ENCODE results near the gene KLHL22. TPM values are rescaled to one million over a fixed set of nuclear protein-coding genes. Genes with fewer than 3 reads are reported as not detected.

The KLHL22 gene
- total RNA-seq, 4 donors from 2014 or later, result 19.9 to 35.5 (median 27.3) TPM

DNA sequence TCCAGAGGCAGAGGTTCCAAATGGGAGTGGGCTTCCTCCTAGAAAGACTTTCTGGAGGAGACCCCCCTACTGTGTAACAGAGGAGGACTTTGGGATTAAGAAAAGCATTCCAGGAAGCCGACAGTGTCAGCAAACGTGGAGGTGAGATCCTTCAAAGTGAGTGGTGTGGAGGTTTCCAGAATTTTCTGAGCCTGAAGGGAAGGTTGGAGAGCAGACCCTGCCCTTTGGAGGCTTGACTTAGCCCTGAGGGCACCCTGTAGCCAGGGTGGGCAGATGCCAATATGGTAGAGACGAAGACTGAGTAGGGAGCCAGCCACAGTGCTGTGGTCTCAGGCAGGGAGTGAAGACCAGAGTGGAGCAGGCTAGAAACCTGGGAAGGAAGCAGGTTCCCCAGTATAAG lies 1.8 kb upstream of the KLHL22 start:
- DNase-seq (ENCODE audit: extremely low spot score), result no peak
- Histone ChIP-seq H3K27ac (replicated peaks in 1 of 4) (no peak overlapping the region), H3K36me3 (peaks cover 0 to 23% (median 19%) of the 10 kb centered on the region in 4 donors), H3K4me3 (no peak overlapping the region), H3K9me3 (no peaks in the 10 kb centered on the region), H3K27me3 (no peaks in the 10 kb centered on the region), H3K4me1 (peaks cover 17 to 39% (median 36%) of the 10 kb centered on the region in 4 donors)
- intact Hi-C loops (cut with DNase I), result loop anchor here (2.0 to 5.0 kb wide), 2 partner anchors 60 to 79 kb away; partner anchors contain the start of gene SCARF2
- WGBS, result 87% methylated on average over 3 of the region's 3 CpGs
- TF ChIP-seq POLR2A (IDR thresholded peaks at IDR 0.05; ENCODE audit: low read depth), result no peak
- TF ChIP-seq, protein P1, sequence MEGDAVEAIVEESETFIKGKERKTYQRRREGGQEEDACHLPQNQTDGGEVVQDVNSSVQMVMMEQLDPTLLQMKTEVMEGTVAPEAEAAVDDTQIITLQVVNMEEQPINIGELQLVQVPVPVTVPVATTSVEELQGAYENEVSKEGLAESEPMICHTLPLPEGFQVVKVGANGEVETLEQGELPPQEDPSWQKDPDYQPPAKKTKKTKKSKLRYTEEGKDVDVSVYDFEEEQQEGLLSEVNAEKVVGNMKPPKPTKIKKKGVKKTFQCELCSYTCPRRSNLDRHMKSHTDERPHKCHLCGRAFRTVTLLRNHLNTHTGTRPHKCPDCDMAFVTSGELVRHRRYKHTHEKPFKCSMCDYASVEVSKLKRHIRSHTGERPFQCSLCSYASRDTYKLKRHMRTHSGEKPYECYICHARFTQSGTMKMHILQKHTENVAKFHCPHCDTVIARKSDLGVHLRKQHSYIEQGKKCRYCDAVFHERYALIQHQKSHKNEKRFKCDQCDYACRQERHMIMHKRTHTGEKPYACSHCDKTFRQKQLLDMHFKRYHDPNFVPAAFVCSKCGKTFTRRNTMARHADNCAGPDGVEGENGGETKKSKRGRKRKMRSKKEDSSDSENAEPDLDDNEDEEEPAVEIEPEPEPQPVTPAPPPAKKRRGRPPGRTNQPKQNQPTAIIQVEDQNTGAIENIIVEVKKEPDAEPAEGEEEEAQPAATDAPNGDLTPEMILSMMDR (IDR thresholded peaks at IDR 0.05), result no peak
- TF ChIP-seq EP300 (IDR thresholded peaks at IDR 0.05), result no peak
- TF ChIP-seq POLR2AphosphoS5 (IDR thresholded peaks at IDR 0.05), result no peak

DNA sequence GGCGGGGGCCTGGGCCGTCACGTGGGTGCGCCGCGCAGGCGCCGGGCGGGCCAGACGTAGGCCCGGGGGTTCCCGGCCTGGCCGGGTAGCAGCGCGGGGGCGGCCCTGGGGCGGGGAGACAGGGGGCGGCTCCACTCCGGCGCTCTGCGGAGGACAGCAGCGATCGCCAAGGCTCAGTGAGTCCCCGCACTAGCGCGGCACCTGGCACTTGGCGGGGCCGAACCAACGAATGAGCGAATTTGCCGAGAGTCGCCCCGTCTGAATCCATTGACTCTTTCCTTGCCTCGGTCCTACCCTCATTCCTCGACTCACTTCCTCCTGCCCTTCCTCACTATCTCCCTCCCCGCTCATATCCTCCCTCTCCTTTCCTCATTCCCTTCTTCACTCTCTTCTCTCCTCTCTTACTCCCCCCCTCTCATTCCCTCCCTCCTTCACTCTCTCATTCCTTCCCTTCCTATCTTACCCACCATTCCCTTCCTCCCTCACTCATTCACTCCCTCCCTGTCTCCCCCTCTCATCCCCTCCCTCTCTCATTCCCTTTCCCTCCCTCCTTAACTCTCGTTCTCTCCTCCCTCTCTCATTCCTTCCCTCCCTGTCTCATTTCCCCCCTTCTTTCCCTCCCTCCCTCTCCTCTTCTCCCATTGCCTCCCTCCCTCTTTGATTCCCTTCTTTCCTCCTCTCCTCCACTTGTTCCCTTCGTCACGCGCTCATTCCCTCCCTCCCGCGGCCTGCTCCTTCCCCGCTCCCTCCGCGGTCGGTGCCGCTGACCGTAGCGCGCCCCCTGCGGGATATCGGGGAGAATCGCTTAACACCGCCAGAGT lies 476 bp upstream of the KLHL22 start:
- TF ChIP-seq POLR2AphosphoS5 (IDR thresholded peaks at IDR 0.05), result peak; percentile 82 to 89
- peak; percentile 37 for TF ChIP-seq POLR2A (IDR thresholded peaks at IDR 0.05; ENCODE audit: low read depth)
- TF ChIP-seq, protein P1 (IDR thresholded peaks at IDR 0.05), result peak; percentile 84 to 91 (median 89)
- TF ChIP-seq EP300 (IDR thresholded peaks at IDR 0.05), result no peak
- Histone ChIP-seq H3K27ac (replicated peaks in 1 of 4) (peak overlapping the region; percentile 93 to 98 (median 96)), H3K4me1 (peaks cover 17 to 51% (median 41%) of the 10 kb centered on the region in 4 donors), H3K36me3 (peaks cover 0 to 17% (median 15%) of the 10 kb centered on the region in 4 donors), H3K9me3 (no peaks in the 10 kb centered on the region), H3K4me3 (peak overlapping the region; percentile 66 to 89 (median 78)), H3K27me3 (no peaks in the 10 kb centered on the region)
- under 1% methylated on average over 36 of the region's 54 CpGs for WGBS
- intact Hi-C loops (cut with DNase I), result loop anchor here (2.0 to 5.0 kb wide), 2 partner anchors 59 to 77 kb away; partner anchors contain the start of gene SCARF2
- peak; percentile 95 for DNase-seq (ENCODE audit: extremely low spot score)

DNA sequence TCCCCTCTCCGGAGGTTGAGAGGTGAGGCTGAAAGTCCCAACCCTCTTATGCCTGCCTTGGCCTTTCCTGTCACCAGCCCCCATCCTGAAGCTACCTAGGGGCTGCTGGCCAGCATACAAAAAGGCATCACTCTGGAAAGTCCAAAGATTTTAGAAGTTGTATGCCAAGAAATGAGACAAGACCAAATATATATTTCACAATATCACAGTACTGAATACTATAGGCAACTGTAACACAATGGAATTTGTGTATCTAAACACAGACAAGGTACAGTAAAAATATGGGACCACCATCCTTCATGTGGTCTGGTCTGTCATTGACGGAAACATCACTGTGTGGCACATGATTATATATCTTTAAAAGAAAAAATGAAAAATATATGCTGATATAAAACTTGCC lies 4.2 kb downstream of the KLHL22 start:
- WGBS, result 94% methylated on average over 2 of the region's 2 CpGs
- Histone ChIP-seq H3K9me3 (no peaks in the 10 kb centered on the region), H3K4me1 (peaks cover 15 to 57% (median 40%) of the 10 kb centered on the region in 4 donors), H3K36me3 (peaks cover 0 to 21% (median 5%) of the 10 kb centered on the region in 4 donors), H3K27me3 (no peaks in the 10 kb centered on the region), H3K27ac (replicated peaks in 1 of 4) (no peak overlapping the region), H3K4me3 (no peak overlapping the region)
- TF ChIP-seq POLR2A (IDR thresholded peaks at IDR 0.05; ENCODE audit: low read depth) (no peak), EP300 (IDR thresholded peaks at IDR 0.05) (no peak), POLR2AphosphoS5 (IDR thresholded peaks at IDR 0.05) (no peak)
- TF ChIP-seq, protein P1 (IDR thresholded peaks at IDR 0.05), result no peak
- intact Hi-C loops (cut with DNase I), result loop anchor here (5.0 kb wide), 1 partner anchor 34 kb away; no protein-coding TSS in a partner anchor
- no peak for DNase-seq (ENCODE audit: extremely low spot score)

DNA sequence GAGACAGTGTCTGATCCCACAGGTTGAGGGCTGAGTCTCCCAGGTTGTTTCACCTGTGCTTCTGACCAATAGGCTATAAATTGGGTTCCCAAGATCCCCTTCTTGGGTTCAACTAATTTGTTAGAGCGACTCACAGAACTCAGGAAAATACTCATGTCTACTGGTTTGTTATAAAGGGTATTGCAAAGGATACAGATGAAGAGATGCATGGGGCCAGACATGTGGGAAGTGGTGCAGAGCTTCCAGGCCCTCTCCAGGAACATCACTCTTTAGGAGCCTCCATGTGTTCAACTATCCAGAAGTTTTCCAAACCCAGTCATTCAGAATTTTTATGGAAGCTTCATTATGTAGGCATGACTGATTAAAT lies 4.7 kb downstream of the KLHL22 start:
- Histone ChIP-seq H3K9me3 (no peaks in the 10 kb centered on the region), H3K27ac (replicated peaks in 1 of 4) (no peak overlapping the region), H3K36me3 (peaks cover 0 to 21% (median 5%) of the 10 kb centered on the region in 4 donors), H3K27me3 (no peaks in the 10 kb centered on the region), H3K4me1 (peaks cover 15 to 55% (median 40%) of the 10 kb centered on the region in 4 donors), H3K4me3 (no peak overlapping the region)
- 100% methylated on average over 1 of the region's 1 CpG for WGBS
- TF ChIP-seq POLR2A (IDR thresholded peaks at IDR 0.05; ENCODE audit: low read depth) (no peak), POLR2AphosphoS5 (IDR thresholded peaks at IDR 0.05) (no peak)
- TF ChIP-seq, protein P1 (IDR thresholded peaks at IDR 0.05), result no peak
- no peak for DNase-seq (ENCODE audit: extremely low spot score)
- intact Hi-C loops (cut with DNase I), result loop anchor here (5.0 kb wide), 1 partner anchor 34 kb away; no protein-coding TSS in a partner anchor

Data from esophagus muscularis mucosa (tissue), 4 donors.